Activated CD8-positive, alpha-beta memory T cell treated with anti-CD3 and anti-CD28 coated beads for 24 hours (primary cell): Measurements from ENCODE around the gene FAM110D.

Experiments
- DNase-seq: peaks from one replicate; pipeline ENCODE4 v3.0.0-alpha.2; 2020

The FAM110D gene

DNA sequence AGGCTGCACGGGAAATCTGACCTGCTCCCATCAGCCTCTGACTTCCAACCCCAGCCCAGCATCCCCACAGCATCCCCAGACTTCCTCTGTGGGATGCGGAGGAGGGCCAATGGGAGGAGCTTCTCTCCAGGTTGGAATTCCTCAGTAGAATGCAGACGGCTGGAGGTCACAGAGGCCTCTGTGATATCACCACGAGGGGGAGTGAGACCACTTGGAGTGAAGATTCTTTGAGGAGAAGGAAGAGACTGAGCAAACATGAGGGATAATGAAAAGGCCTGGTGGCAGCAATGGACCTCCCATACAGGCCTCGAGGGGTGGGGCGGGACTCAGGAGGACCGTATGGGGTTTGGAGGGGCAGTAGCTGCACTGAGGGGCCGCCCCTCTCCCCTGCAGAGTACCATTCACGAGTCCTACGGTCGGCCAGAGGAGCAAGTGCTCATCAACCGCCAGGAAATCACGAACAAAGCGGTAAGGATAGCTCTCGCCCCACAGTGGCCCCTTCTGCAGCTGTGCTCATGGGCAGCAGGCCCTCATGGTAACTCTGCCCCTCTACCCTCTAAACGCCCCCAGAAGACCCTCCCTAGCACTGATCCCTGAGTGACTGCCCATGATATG, 31.6 kb downstream of the FAM110D start, which contains the start of gene CATSPER4:
Gene CATSPER4, plus strand, starts transcription at position 230 of the 615 bp plus-strand sequence. Its CDS starts 26 bp downstream, at position 256.
- no peak for DNase-seq

DNA sequence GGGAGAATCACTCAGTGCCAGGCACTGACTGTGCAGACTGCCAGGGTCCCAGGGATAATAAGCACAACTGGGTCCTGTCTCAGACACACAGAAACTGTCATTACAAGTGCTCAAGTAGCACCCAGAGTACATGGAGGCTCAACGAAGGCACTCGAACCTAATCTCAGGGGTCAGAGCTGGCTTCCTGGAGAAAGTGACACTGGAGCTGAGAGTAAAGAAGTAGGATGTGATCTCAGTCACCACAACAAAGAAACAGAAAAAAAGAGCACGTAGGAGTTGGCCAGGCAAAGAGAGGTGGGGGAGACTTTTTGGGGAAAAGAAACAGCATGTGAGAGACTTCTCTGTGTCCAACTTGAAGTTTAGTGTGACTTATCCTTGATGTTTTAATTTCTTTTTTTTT, 32.9 kb downstream of the FAM110D start:
- DNase-seq, result no peak

- no peak for DNase-seq
Observed at GRCh38 chr1:26195805-26196204, 36.9 kb downstream of the FAM110D start.

GRCh38 chr1:26197301-26197700, 38.4 kb downstream of the FAM110D start:
- DNase-seq, result no peak

GRCh38 chr1:26197813-26198212, 38.9 kb downstream of the FAM110D start:
- no peak for DNase-seq

DNA sequence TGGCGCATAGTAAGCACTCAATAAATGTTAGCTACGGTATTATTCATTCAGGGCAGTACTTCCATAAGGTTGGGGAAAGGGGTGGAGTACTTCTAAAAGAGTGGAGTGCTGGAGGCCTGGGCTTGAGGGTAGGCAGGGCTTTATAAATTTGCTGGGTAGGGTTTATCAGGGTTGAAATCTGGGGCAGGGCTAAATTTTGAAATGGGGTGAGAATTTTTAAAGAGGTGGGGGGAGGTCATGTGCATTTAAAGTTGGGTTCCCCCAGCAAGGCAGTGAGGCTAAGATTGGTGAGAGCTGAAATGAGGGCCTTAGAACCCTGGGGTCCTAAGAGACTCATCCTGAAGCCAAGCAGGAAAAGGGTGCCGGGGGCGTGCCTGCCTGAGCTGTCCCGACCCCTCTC, 41.5 kb downstream of the FAM110D start:
- no peak for DNase-seq

DNA sequence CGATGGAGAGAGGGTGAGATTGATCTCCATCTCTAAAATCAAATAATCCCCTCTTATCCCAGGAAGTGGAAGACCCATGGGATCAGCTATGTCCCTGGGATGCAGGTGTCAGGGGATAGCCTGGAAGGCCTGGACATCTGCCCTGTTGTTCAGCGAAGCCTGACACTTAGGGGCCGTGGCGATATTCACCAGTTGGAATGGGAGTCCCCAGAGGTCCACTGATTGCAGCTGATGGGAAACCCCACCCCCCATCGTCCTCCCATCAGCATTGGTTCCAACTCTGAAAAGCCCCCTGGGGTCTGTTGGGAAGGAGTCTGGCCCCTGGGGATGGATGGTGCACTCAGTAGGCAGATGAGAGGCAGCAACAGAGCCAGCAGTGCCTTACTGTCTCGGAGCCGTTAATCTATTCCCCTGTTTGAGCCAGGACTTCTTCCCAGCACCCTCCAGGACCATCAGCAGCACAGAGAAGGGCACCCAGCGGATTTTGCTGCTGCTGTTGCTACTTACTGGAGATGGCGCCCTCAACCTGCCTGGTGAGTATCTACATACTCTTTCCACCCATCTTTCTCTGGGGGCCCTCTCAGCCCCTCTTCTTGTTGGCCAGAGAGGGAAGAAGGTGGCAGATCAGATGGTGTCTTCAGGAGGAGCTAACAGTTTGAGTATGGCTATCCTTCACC, 44.9 kb downstream of the FAM110D start:
- DNase-seq, result no peak

DNA sequence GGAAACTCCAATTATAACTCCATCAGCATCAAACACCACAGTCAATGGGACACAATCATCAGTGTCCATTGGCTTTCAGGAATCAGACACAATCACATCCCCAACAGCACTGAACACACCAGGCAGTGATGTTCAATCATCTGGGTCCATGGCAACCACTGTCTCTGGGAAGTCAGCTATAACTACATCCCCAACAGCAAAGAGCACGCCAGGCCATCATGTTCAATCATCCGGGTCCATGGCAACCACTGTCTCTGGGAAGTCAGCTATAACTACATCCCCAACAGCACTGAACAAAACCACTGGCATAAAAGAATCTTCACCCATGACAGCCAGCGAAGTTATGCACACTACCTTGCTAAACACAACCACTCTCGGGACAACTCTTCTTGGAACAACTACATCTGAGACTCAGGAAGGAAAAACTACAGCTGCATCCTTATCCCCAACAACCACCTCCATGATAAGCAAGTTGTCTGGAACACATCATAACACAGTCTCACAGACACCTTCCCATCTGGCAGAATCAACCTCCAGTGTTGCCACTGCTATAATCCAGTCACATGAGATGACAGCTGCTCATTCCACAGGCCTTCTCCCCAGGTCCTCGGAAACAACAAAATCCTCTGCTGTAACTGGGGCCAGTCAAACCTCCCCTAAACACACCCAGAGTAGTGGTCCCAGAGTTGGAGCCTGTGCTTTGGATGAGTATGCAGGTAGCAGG, 51.4 kb downstream of the FAM110D start:
- DNase-seq, result no peak

- no peak for DNase-seq
Observed at GRCh38 chr1:26212726-26213125, 53.8 kb downstream of the FAM110D start.

DNA sequence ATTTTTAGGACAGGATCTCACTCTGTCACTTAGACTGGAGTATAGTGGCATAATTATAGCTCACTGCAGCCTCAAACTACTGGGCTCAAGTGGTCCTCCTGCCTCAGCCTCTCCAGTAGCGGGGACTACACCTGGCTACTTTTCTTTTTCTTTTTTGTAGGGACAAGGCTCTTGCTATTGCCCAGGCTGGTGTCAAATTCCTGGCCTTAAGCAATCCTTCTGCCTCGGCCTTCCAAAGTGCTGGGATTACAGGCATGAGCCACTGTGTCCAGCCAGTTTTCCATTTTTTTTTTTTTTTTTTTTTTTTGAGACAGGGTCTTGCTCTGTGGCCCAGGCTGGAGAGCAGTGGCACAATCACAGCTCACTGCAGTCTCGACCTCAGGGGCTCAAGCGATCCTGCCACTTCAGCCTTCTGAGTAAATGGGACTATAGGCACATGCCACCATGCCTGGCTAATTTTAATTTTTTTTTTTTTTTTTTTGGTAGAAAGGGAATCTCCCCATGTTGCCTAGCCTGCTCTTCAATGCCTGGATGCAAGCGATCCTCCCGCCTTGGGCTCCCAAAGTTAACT, 54.5 kb downstream of the FAM110D start:
- no peak for DNase-seq
